BJ (cell line): ENCODE results near the gene CASP1. TPM values are rescaled to one million over a fixed set of nuclear protein-coding genes. Genes with fewer than 3 reads are reported as not detected.
"Not testable (repeated sequence)": the region's sequence is repeated elsewhere in the genome, so short reads cannot be mapped to it uniquely, and the experiment has no call there.

Experiments
- CTCF ChIA-PET: fragments of 350-600 bp; formaldehyde crosslinking; extraction: SDS; loops from one replicate; lab custom pipeline; 2021; ENCODE audit warnings: antibody characterized with exemption, inconsistent platforms; lab: Yijun Ruan, JAX
- POLR2A ChIA-PET: fragments of 300-600 bp; sonication (Branson Sonifier 250); formaldehyde crosslinking; extraction: SDS; loops from one replicate; lab custom pipeline; 2021; ENCODE audit warnings: antibody characterized with exemption; lab: Charles Lee
- DNase-seq: peaks from one replicate; pipeline ENCODE4 v3.0.0-alpha.2; 2011; ENCODE audit warnings: low read depth
- H3K27me3 ChIP-seq: 2 replicates; pipeline ENCODE4 v1.6.0; 2011; ENCODE audit warnings: low read length; ENCODE audit not compliant: control insufficient read depth, insufficient read depth
- H3K36me3 ChIP-seq: 2 replicates; pipeline ENCODE4 v1.5.1; 2011; ENCODE audit warnings: low read length; ENCODE audit not compliant: control insufficient read depth, insufficient read depth
- H3K4me3 ChIP-seq: 2 replicates; pipeline ENCODE4 v1.5.1; 2011; ENCODE audit warnings: low read depth, mild to moderate bottlenecking, control low read depth, low read length
- polyA minus RNA-seq: library from RNA; depleted of rRNA, polyadenylated mRNA; stranded (reverse); fragments of >200 nt; gene quantifications from 2 replicates; pipeline ENCODE4 v1.2.3, GENCODE V29; 2011; rRNA and poly(A)+ RNA removed
- polyA plus RNA-seq: library from polyadenylated mRNA; depleted of rRNA; stranded (reverse); fragments of >200 nt; gene quantifications from 2 replicates; pipeline ENCODE4 v1.2.3, GENCODE V29; 2011; rRNA removed
- TF ChIP-seq, protein P1 (sequence below): IDR thresholded peaks from 2 replicates; pipeline ENCODE4 v1.5.1; 2011; ENCODE audit warnings: low read depth, mild to moderate bottlenecking, control low read depth, inconsistent platforms, low read length, moderate library complexity; ENCODE audit not compliant: insufficient read depth

CASP1 gene
- polyA plus RNA-seq (5.1 and 15.4 TPM in 2 replicates), polyA minus RNA-seq (2.5 and 5.4 TPM in 2 replicates)

DNA sequence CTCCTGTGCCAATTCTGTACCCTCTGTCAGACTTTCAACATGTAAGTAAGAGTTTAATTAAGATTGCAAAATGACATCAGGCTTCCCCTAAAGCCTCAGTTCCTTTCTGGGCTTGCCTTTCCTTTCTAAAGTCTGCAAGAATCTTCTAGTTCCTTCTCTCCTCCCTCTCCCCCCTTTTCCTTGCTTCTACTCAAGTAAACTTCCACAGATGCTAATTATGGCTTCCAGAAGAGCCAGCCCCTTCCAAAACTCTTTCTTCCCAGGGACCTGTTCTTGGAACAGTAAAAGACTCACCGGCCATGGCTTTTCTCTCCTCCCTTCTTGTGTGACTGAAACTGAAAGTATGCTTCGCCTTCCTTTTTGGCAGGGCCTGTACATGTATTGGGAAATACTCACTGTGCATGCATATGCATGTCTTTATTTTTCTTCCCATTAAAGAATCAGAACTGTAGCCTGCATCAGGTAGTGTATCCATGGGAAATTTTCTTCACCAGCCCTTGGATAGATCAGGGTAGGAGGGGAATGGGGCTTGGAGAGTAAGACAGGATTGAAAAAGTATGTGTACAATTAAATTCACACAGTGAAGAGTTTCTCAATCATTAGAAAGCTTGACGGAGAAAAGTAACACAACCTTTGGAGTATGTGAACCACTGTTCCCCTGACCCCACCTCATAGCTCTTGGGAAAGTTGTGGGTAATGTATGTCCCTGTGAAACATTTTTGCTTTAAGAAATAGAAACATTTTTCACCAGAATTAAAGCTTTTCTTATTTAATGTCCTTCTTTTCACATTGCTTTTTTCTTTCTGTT lies at the start of gene CASP1:
CASP1 (minus strand) TSS at position 332 of the 808 bp plus-strand sequence; CDS start at position 301, 31 bp downstream.
- CTCF ChIA-PET: no interaction called here
- TF ChIP-seq, protein P1, sequence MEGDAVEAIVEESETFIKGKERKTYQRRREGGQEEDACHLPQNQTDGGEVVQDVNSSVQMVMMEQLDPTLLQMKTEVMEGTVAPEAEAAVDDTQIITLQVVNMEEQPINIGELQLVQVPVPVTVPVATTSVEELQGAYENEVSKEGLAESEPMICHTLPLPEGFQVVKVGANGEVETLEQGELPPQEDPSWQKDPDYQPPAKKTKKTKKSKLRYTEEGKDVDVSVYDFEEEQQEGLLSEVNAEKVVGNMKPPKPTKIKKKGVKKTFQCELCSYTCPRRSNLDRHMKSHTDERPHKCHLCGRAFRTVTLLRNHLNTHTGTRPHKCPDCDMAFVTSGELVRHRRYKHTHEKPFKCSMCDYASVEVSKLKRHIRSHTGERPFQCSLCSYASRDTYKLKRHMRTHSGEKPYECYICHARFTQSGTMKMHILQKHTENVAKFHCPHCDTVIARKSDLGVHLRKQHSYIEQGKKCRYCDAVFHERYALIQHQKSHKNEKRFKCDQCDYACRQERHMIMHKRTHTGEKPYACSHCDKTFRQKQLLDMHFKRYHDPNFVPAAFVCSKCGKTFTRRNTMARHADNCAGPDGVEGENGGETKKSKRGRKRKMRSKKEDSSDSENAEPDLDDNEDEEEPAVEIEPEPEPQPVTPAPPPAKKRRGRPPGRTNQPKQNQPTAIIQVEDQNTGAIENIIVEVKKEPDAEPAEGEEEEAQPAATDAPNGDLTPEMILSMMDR: no peak
- H3K36me3 ChIP-seq: peaks cover 2% of the 10 kb centered on the region; the same call in 1 of the 2 replicates
- POLR2A ChIA-PET: interaction anchor here (0.6 kb wide), 1 partner anchor 67 kb away, joined by 3 read pairs; no protein-coding TSS in a partner anchor
- peak within 1 kb of the TSS; percentile 42 for H3K4me3 ChIP-seq
- peak; percentile 49 for DNase-seq
- no peaks in the 10 kb centered on the region for H3K27me3 ChIP-seq

- no peaks in the 10 kb centered on the region for H3K36me3 ChIP-seq
- no peak overlapping the region for H3K4me3 ChIP-seq
- ChIA-PET POLR2A (no interaction called here), CTCF (no interaction called here)
- no peak for DNase-seq
- no peaks in the 10 kb centered on the region for H3K27me3 ChIP-seq
- TF ChIP-seq, protein P1: no peak
These were observed 46.6 kb upstream of the CASP1 start for GRCh38 chr11:105081412-105082150.

GRCh38 chr11:105080171-105080906 lies 45.4 kb upstream of the CASP1 start:
- POLR2A ChIA-PET, H3K36me3 ChIP-seq, H3K4me3 ChIP-seq, H3K27me3 ChIP-seq, DNase-seq: not testable (repeated sequence)
- CTCF ChIA-PET: interaction anchor here (0.9 kb wide), 1 partner anchor 12 kb away, joined by 3 read pairs; no protein-coding TSS in a partner anchor

DNA sequence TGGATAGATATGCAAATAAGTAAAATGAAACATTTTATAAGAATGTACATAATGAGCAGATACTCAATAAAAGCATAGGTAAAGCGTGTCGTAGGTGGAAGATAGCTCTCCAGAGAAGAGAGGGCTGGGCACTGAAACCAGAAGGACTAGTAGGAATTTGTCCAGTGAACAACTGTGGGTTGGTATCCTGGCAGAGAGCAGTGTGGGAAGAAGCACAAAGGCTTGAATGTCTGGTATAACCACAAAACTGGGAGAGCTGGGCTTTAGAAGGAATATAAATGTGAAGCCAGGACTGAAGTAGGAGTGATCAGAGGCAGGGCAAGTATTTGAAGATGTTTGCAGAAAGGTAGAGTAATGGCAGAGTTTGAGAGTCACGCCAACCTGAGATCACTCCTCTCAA lies 43.3 kb upstream of the CASP1 start:
- Histone ChIP-seq H3K27me3 (no peaks in the 10 kb centered on the region), H3K36me3 (no peaks in the 10 kb centered on the region), H3K4me3 (no peak overlapping the region)
- TF ChIP-seq, protein P1: no peak
- ChIA-PET POLR2A (no interaction called here), CTCF (no interaction called here)
- no peak for DNase-seq

- H3K27me3 ChIP-seq, DNase-seq, H3K4me3 ChIP-seq, POLR2A ChIA-PET, H3K36me3 ChIP-seq, CTCF ChIA-PET: not testable (repeated sequence)
These were observed 42.3 kb upstream of the CASP1 start for GRCh38 chr11:105077141-105077790.
